Adrenal gland (tissue), 19 donors: ENCODE results near the gene CGNL1. TPM values are rescaled to one million over a fixed set of nuclear protein-coding genes. Genes with fewer than 3 reads are reported as not detected.

Experiments
- DNase-seq, 7 donors: peaks; one replicate each; pipeline ENCODE4 v3.0.0-alpha.2; 2019 to 2020
- H3K27ac ChIP-seq, 5 donors: fragments of 200-600 bp; sonication (generic) in 4 of 5; 1 replicate in 3 of 5; 2 replicates in 2 of 5; pipeline versions ENCODE4 v1.5.1 to v1.8.0; 2016 to 2020; ENCODE audit warnings: mild to moderate bottlenecking in 1 of 5
- H3K27me3 ChIP-seq: fragments of 200-600 bp; 2 replicates; pipeline ENCODE4 v1.8.0; 2021
- H3K36me3 ChIP-seq, 2 donors: fragments of 200-600 bp; replicated peaks in 1 of 2; 1 replicate in 1 of 2; 2 replicates in 1 of 2; pipeline versions ENCODE4 v1.5.1 to v1.8.0; 2018 to 2022
- H3K4me1 ChIP-seq, 2 donors: fragments of 200-600 bp; replicated peaks in 1 of 2; 1 replicate in 1 of 2; 2 replicates in 1 of 2; pipeline versions ENCODE4 v1.5.1 to v1.8.0; 2018 to 2021
- H3K4me3 ChIP-seq, 4 donors: fragments of 200-600 bp; sonication (generic) in 3 of 4; one replicate each; pipeline ENCODE4 v1.5.1; 2016 to 2018
- H3K9me3 ChIP-seq, 3 donors: fragments of 200-600 bp; sonication (generic) in 1 of 3; replicated peaks in 1 of 3; 1 replicate in 2 of 3; 2 replicates in 1 of 3; pipeline versions ENCODE4 v1.5.1 to v1.8.0; 2016 to 2021
- POLR2A ChIP-seq, 2 donors: fragments of 450-650 bp; IDR thresholded peaks; one replicate each; pipeline ENCODE4 v1.6.1; 2017; ENCODE audit warnings: antibody characterized with exemption in 2 of 2, mild to moderate bottlenecking in 2 of 2, moderate library complexity in 1 of 2
- WGBS, 4 donors: extraction: QIAGEN DNeasy Blood & Tissue Kit in 2 of 4; methylation state at CpG; one replicate each; pipeline versions ENCODE4 v1.1.5 to v1.1.7; 2013 to 2017; 5-methylcytosine and 5-hydroxymethylcytosine counted together
- intact Hi-C, 2 donors: fragments of 100-400 bp; cut with DNase I; formaldehyde crosslinking; loops; one replicate each; pipeline versions ENCODE4 v1.14.1 to v1.15.0; 2022 to 2023
- long read RNA-seq, 10 donors: library from polyadenylated mRNA in 3 of 10; unstranded in 2 of 10; stranded (forward) in 1 of 10; transcript quantifications; one replicate each; pipeline ENCODE4 v2.0.0 and lab custom pipeline, GENCODE V29; 2021 to 2026
- polyA plus RNA-seq, 3 donors: library from polyadenylated mRNA; stranded (reverse); fragments of 200-250 nt in 2 of 3; fragments of 350-450 nt in 1 of 3; fragmentation: Illumina TruSeq in 1 of 3; extraction: RNeasy Lipid Tissue Mini Kit (QIAGEN cat#74804) in 1 of 3; gene quantifications; one replicate each; pipeline ENCODE4 v1.2.3, GENCODE V29; 2013 to 2014
- total RNA-seq, 9 donors: library from RNA; depleted of rRNA in 4 of 9; stranded (reverse); fragments of >200 nt in 4 of 9; fragments of 120-200 nt in 1 of 9; fragmentation: NEBNext Ultra II Directional in 1 of 9; extraction: Animal tissue kit (Norgen Biotek cat#: 25700) in 1 of 9; gene quantifications; one replicate each; pipeline versions ENCODE4 v1.1.0 to v1.2.4, GENCODE V29; 2013 to 2023
- TF ChIP-seq, protein P1 (sequence below), 6 experiments: fragments of 450-650 bp in 4 of 6; fragments of 200-600 bp in 2 of 6; sonication (generic) in 1 of 6; IDR thresholded peaks; 1 replicate in 5 of 6; 2 replicates in 1 of 6; pipeline versions ENCODE4 v1.5.1 to v1.8.0; 2016 to 2021; ENCODE audit warnings: antibody characterized with exemption in 6 of 6, mild to moderate bottlenecking in 2 of 6, moderate library complexity in 1 of 6
- donor health status: healthy with polysubstance abuse.
- donor health status: Bipolar disorder and iron deficiency.
- donor health status: DM: yes; HTN: yes; CAD: no.
- donor health status: DM: no; HTN: no; CAD: no.
- donor health status: DM: no; HTN: no; CAD: no.
- donor health status: DM: yes; HTN: yes; CAD: no.

Gene CGNL1, protein sequence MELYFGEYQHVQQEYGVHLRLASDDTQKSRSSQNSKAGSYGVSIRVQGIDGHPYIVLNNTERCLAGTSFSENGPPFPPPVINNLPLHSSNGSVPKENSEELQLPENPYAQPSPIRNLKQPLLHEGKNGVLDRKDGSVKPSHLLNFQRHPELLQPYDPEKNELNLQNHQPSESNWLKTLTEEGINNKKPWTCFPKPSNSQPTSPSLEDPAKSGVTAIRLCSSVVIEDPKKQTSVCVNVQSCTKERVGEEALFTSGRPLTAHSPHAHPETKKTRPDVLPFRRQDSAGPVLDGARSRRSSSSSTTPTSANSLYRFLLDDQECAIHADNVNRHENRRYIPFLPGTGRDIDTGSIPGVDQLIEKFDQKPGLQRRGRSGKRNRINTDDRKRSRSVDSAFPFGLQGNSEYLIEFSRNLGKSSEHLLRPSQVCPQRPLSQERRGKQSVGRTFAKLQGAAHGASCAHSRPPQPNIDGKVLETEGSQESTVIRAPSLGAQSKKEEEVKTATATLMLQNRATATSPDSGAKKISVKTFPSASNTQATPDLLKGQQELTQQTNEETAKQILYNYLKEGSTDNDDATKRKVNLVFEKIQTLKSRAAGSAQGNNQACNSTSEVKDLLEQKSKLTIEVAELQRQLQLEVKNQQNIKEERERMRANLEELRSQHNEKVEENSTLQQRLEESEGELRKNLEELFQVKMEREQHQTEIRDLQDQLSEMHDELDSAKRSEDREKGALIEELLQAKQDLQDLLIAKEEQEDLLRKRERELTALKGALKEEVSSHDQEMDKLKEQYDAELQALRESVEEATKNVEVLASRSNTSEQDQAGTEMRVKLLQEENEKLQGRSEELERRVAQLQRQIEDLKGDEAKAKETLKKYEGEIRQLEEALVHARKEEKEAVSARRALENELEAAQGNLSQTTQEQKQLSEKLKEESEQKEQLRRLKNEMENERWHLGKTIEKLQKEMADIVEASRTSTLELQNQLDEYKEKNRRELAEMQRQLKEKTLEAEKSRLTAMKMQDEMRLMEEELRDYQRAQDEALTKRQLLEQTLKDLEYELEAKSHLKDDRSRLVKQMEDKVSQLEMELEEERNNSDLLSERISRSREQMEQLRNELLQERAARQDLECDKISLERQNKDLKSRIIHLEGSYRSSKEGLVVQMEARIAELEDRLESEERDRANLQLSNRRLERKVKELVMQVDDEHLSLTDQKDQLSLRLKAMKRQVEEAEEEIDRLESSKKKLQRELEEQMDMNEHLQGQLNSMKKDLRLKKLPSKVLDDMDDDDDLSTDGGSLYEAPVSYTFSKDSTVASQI
- total RNA-seq (10 to 100 TPM in 8 of 9 donors, 1 to 10 TPM in 1; 5.2 to 49.5 (median 26.3) TPM), polyA plus RNA-seq (10 to 100 TPM in 2 of 3 donors, 1 to 10 TPM in 1; 5.5 to 25.0 (median 15.6) TPM)
- long read RNA-seq, donor 1: 0 reads
- long read RNA-seq, donor 2: 0 reads
- long read RNA-seq, donor 3: 0 reads
- long read RNA-seq, donor 4, partial matches to known transcripts: 6 of 9 reads
- long read RNA-seq, donor 4, other reads (novel, unspliced or antisense): 3 of 9 reads
- long read RNA-seq, donor 5, full-length matches to known transcripts: 6 of 25 reads
- long read RNA-seq, donor 5, partial matches to known transcripts: 16 of 25 reads
- long read RNA-seq, donor 5, other reads (novel, unspliced or antisense): 3 of 25 reads
- long read RNA-seq, donor 6, partial matches to known transcripts: 7 of 11 reads
- long read RNA-seq, donor 6, other reads (novel, unspliced or antisense): 4 of 11 reads
- long read RNA-seq, donor 7: 0 reads
- long read RNA-seq, donor 8, full-length matches to known transcripts: 1 of 1 reads
- long read RNA-seq, donor 8, partial matches to known transcripts: 0 of 1 reads
- long read RNA-seq, donor 8, other reads (novel, unspliced or antisense): 0 of 1 reads
- long read RNA-seq, donor 9: 0 reads
- long read RNA-seq, donor 10: 0 reads

DNA sequence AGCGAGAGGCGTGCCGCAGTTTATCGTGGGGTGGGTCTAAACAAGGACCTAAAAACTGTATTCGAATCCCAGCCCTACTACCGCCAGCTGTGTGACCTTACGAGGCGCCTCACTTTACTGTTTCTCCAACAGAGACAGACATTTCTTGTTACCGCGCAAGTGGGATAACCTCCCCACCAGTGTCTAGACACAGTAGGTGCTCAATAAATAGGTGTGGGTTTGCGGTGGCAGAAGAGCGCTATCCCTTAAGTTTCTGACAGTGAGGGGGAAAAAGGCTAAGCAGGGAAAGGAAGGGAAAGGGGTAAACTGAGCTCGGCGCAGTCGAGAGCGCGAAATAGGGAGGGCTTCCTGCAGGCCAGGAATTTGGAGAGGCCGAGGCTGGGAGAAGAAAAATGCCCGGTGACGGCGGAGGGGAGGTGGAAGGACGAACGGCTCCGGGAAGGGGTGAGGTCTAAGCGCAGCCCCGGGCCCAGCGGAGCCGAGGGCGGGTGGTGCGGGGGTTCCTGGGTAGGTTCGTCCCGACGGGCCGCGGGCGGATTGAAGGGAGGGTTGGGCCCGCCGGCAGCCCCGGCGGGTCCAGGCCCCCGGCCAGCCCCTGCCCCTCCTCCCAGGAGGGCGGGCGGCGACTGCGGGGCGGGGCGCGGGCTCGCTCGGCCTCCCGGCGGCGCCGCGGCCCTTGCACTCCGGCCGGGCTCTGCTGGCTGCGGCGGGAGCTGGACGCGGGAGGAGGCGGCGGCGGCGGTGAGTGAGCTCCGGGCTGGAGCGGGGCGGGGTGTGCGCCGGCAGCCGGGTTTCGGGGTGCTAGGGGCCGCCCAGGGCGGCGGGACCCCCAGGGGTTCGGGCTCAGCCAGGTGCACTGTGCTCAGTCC lies at the start of gene CGNL1:
CGNL1 (plus strand) TSS at position 679 of the 869 bp plus-strand sequence. CDS start 61,495 bp downstream, outside the sequence.
- Histone ChIP-seq H3K4me3 (peak within 1 kb of the TSS in 2 of 4 donors; percentile 67 to 90), H3K4me1 (peaks cover 9 to 13% of the 10 kb centered on the region in 2 donors), H3K36me3 (no peaks in the 10 kb centered on the region), H3K27ac (peak within 1 kb of the TSS in 3 of 5 donors; percentile 55 to 83 (median 74)), H3K27me3 (no peaks in the 10 kb centered on the region), H3K9me3 (no peaks in the 10 kb centered on the region)
- peak in 6 of 7 donors; percentile 27 to 65 (median 52) for DNase-seq
- 18 to 42% (median 30%) methylated on average over 29 to 73 of the region's 76 CpGs for WGBS, 4 donors
- intact Hi-C loops: no loop called here
- TF ChIP-seq POLR2A (IDR thresholded peaks at IDR 0.05): peak; percentile 25 to 73
- TF ChIP-seq, protein P1, sequence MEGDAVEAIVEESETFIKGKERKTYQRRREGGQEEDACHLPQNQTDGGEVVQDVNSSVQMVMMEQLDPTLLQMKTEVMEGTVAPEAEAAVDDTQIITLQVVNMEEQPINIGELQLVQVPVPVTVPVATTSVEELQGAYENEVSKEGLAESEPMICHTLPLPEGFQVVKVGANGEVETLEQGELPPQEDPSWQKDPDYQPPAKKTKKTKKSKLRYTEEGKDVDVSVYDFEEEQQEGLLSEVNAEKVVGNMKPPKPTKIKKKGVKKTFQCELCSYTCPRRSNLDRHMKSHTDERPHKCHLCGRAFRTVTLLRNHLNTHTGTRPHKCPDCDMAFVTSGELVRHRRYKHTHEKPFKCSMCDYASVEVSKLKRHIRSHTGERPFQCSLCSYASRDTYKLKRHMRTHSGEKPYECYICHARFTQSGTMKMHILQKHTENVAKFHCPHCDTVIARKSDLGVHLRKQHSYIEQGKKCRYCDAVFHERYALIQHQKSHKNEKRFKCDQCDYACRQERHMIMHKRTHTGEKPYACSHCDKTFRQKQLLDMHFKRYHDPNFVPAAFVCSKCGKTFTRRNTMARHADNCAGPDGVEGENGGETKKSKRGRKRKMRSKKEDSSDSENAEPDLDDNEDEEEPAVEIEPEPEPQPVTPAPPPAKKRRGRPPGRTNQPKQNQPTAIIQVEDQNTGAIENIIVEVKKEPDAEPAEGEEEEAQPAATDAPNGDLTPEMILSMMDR (IDR thresholded peaks at IDR 0.05): no peak

DNA sequence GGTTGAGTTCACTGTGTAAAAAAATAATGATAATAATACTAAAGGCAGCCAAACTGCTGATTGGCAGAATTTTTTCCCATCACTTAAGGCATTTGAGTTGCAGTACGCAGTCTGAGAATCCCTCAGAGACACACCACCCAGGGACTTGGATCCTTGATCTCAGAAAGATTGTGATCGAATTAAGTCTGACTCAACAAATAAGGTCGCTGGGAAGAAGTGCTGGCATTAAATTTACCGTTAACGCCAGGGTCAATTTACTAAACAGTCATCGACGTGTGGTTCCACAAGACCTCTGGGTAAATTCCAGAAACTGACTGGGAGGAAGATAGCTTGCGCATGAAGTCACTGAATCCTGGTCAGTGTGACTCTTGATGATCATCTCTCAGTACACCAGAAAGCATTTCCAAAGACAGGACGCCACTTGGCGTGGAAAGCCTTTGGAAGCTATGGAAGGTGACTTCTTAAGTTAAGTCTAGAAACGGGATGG lies 48.3 kb upstream of the CGNL1 start:
- no peak for TF ChIP-seq POLR2A (IDR thresholded peaks at IDR 0.05)
- TF ChIP-seq, protein P1 (IDR thresholded peaks at IDR 0.05): no peak
- H3K9me3 ChIP-seq: no peaks in the 10 kb centered on the region
- H3K4me1 ChIP-seq: peaks cover 0 to 15% of the 10 kb centered on the region in 2 donors
- WGBS, 4 donors: 65 to 78% (median 72%) methylated on average over 11 of the region's 11 CpGs
- no peaks in the 10 kb centered on the region for H3K36me3 ChIP-seq
- H3K27me3 ChIP-seq: no peaks in the 10 kb centered on the region
- H3K27ac ChIP-seq: peak overlapping the region in 2 of 5 donors; percentile 38 to 59
- intact Hi-C loops: no loop called here
- no peak overlapping the region for H3K4me3 ChIP-seq
- peak in 3 of 7 donors; percentile 63 to 68 (median 66) for DNase-seq

DNA sequence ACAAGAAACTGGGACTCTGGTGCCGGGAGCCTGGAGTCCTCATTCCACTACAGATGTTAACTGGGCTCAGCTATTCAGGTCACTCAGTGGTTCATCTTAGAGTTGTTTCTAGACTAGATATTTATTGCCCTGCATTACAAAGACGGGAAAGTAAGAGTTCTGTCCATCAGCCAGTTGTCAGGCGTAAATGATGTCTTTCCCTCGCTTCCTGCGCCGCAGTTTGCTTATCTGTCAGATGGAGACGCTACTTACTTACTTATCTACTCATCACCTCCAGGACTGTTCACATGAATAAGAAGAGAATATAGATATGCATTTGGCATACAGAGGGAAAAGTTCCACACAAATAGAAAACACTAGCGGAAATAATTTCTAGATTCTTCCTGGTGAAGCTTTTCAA lies 47.8 kb upstream of the CGNL1 start:
- Histone ChIP-seq H3K4me1 (peaks cover 0 to 12% of the 10 kb centered on the region in 2 donors), H3K27me3 (no peaks in the 10 kb centered on the region), H3K4me3 (no peak overlapping the region), H3K27ac (peak overlapping the region in 1 of 5 donors; percentile 59), H3K9me3 (no peaks in the 10 kb centered on the region), H3K36me3 (no peaks in the 10 kb centered on the region)
- DNase-seq: no peak
- intact Hi-C loops: no loop called here
- 91 to 95% (median 94%) methylated on average over 8 of the region's 8 CpGs for WGBS, 4 donors
- TF ChIP-seq, protein P1 (IDR thresholded peaks at IDR 0.05): no peak
- TF ChIP-seq POLR2A (IDR thresholded peaks at IDR 0.05): no peak
